Measurements from ENCODE around the gene SS18L1.

DNA sequence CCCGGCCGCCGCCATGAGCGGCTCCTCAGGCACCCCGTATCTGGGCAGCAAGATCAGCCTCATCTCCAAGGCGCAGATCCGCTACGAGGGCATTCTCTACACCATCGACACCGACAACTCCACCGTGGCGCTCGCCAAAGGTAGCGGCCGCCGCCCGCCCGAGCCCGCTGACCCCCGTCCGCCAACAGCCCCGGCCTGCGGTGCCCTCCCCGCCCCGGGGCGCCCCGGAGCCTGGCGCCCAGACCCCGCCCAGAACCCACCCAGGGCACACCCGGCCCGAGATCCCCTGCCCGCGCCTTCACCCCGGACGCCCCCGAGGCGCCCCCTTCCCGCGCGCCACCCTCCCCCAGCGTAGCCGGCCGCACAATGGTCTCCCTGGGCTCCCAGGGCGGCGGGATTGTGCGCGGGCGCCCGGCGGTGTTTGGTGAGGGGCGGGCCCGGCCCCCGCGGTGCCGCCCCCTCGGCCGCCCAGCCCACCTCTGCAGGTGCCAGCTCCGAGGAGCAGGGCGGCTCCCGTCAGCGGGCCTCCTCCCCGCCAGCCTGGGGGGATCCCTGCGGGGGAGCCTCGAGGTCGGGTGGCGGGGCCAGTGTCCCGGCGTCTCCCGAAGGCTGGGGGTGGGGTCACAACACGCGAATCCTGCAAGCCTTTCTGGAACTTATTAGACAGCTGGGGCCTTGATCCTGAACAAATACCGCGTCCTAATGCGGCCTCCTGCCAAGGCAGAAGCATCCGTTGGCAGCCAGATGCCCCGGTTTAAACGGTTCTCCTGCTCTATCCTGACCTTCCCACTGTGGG lies 20.7 kb upstream of the SS18L1 start:
- TF ChIP-seq, protein P1, sequence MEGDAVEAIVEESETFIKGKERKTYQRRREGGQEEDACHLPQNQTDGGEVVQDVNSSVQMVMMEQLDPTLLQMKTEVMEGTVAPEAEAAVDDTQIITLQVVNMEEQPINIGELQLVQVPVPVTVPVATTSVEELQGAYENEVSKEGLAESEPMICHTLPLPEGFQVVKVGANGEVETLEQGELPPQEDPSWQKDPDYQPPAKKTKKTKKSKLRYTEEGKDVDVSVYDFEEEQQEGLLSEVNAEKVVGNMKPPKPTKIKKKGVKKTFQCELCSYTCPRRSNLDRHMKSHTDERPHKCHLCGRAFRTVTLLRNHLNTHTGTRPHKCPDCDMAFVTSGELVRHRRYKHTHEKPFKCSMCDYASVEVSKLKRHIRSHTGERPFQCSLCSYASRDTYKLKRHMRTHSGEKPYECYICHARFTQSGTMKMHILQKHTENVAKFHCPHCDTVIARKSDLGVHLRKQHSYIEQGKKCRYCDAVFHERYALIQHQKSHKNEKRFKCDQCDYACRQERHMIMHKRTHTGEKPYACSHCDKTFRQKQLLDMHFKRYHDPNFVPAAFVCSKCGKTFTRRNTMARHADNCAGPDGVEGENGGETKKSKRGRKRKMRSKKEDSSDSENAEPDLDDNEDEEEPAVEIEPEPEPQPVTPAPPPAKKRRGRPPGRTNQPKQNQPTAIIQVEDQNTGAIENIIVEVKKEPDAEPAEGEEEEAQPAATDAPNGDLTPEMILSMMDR (conservative IDR thresholded peaks at IDR 0.05; ENCODE audit: low read length) = no peak
- no peak for TF ChIP-seq EZH2phosphoT487 (IDR thresholded peaks at IDR 0.05; ENCODE audit: borderline replicate concordance)
